ENCODE results near the gene PTX4.

The PTX4 gene

DNA sequence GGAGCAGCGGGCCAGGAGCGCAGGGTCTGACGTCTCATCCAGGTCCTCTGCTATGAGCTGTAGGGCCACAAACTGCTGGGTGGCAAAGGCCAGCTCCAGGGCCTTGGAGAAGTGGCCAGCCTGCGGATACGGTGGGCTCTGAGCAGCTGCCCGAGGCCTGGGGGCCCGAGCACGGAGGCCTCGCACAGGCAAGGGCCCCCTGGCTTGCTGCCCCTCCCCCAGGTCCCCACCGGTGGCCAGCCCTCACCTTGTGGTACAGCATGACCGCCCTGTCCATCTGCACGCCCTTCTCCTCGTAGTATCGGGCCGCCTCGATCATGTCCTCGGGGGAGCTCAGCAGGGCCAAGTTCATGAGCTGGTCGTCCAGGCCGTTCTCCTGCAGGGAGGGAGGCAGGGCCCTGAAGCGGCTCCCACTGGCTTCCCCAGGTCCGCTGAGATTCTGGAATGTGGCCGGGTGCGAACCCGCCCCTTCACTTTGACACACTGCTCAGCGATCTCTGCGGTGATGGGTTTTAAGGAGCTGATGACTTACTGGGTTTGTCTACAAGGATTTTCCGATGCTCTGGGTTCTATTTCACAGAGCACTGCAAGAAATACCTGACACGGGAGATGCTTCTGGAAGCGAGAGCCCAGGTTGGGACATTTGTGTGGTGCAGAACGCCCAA lies 35.0 kb upstream of the PTX4 start:
- no peak for DNase-seq (ENCODE audit: low spot score)

DNA sequence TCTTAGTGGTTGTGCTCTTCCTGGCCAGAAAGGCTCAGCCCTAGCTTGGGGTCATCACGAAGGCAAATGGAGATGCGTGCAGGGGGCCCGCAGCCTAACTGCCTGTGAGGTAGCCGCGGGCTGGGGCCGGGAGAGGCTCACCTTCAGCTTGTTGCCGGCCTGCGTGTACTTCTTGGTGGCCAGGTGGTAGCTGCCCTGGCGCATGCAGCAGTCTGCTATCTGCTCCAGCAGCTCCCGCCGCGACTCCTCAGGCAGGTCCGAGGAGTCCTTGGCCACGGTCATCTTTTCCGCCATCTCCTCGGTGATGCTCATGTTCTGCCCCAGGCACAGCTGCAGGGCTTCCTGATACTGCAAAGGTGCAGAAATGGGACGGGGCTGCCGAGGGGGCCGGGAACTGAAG lies 31.7 kb upstream of the PTX4 start:
- no peak for DNase-seq (ENCODE audit: low spot score)

GRCh38 chr16:1519831-1520230 lies 31.1 kb upstream of the PTX4 start:
- DNase-seq (ENCODE audit: low spot score), result no peak

DNA sequence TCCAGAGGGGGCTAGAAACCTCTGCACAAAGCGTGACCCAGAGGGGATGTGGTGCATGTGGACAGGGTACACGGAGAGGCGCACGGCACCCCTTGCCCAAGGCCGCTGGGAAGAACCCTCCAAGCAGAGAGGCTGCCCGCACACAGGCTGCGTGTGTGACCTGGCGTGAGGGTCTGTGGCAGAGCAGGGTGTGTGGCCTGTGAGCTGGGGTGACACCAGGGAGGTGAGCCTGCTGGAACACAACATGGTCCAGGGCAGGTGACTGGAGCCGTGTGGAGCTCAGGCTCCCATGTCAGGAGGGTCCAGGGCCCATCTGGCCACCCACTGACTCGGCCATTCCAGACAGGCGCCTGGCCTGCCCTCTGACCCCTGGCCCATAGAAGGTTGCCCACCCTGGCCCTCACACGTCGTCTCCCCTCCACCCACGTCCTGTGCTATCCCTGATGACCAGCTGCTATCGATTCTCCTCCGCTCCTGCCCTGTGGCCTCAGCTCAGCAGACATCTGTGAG lies 29.9 kb upstream of the PTX4 start:
- no peak for DNase-seq (ENCODE audit: low spot score)

DNA sequence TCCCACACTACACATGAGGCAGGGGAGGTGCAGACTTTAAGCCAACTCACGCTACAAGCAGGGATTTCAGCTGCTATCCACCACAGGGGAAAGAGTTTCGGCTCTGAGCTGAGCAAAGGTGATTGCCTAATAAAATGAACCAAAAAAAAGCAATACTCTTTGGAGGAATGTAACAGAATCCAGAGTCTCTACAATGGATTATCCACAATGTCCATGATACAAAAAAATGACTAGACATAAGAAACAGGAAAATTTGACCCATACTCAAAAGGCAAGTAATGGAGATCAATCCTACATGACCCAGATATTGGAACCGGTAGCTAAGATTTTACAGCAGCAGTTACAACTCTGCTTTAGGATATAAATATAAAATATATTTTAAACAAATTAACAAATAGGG lies 25.8 kb upstream of the PTX4 start:
- DNase-seq (ENCODE audit: low spot score), result no peak

- no peak for DNase-seq (ENCODE audit: low spot score)
Observed at GRCh38 chr16:1512774-1513173, 24.0 kb upstream of the PTX4 start.

GRCh38 chr16:1511662-1512569 lies 23.2 kb upstream of the PTX4 start:
- DNase-seq (ENCODE audit: low spot score), result no peak

GRCh38 chr16:1510941-1511351 lies 22.2 kb upstream of the PTX4 start:
- no peak for DNase-seq (ENCODE audit: low spot score)

DNA sequence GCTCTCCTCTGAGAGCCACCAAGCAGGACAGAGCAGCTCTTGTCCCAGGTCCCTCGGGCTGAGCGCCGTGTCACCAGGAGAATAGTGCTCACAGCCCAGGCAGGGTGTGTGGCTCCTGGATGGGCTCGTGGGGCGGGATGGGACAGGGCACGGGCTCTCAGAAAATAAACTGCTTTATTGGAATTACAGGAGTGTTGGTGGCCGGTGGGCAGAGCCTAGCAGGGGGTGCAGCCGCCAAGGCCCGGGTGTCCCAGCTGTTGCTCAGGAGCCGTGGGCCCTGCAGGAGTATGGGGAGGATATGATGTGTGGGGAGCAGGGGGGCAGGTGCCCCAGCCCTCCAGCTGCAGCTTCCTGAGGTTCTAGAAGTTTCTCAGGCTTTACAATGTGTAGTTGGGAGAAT lies 21.5 kb upstream of the PTX4 start:
- DNase-seq (ENCODE audit: low spot score), result no peak

DNA sequence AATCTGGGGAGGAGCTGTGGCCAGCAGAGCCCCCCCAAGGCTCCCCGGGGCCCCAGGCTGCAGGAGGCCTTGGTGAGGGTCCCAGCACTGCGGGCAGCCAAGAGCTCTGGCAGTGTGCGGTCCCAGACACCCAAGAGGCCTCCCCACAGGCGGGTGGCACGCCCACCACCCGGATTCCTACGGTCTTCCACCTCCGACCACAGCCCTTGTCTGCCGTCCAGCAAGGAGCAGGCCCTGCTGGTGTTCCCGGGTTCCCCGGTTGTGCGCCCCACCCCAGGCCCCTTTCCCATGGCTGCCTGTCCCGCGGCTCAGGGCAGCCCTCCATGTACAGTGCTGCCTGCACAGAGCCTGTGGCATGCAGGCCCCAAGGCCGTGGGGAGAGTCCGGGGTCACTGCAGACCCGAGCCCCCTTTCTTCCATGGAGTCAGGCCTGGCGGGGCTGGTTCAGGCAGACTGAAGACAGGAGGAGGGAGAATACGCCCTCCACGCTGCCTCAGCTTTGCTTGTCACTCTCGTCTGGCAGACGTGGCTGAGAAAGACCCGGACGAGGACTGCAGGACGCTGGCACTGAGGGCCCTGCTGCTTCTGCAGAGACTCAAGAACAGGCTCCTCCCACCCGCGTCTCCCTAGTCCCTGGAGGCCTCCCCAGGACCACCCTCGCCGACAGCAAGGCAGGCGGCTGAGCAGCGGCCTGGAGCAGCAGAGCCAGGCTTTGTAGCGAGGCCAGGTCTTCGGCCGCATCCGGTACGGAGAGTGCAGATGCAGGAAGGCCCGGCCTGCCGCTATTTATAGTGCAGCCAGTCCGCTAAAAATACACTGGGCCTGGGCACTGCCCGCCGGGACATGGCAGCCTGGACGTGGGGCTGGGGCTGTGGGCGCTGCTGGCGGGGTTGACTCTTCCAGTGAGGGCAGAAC lies 20.8 kb upstream of the PTX4 start:
- DNase-seq (ENCODE audit: low spot score), result no peak

DNA sequence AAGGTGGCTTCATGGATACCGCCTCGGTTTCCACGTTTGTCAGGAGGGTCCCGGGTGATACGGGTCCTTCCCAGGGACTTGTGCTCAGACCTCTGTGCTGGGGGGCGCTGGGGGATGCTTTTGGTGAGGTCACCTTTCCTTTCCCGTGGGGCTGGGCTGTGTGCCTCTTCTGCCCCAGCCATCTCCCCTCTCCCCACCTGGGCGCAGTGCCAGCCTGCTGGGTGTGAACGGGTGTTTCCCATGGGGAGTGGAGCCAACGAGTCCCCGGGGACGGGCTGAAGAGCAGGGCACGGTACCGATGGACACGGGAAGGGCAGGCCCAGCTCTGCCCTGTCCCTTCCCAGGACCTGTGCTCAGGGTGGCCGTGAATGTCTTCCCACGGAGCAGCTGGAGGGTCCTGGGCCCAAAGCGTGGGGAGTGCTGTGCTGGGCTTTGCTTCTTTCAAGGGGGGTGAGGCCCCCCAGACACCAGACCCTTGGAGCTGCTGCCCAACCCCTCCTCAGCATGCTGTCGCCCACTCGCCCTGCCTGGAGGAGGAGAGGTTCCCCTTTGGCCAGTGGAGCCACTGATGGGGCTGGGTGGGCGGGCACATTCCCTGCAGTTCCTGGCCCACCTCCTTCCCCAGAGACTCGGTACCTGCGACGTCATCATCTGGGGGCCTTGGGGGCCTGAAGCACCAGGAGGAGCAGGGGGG lies 19.9 kb upstream of the PTX4 start:
- DNase-seq (ENCODE audit: low spot score), result no peak

DNA sequence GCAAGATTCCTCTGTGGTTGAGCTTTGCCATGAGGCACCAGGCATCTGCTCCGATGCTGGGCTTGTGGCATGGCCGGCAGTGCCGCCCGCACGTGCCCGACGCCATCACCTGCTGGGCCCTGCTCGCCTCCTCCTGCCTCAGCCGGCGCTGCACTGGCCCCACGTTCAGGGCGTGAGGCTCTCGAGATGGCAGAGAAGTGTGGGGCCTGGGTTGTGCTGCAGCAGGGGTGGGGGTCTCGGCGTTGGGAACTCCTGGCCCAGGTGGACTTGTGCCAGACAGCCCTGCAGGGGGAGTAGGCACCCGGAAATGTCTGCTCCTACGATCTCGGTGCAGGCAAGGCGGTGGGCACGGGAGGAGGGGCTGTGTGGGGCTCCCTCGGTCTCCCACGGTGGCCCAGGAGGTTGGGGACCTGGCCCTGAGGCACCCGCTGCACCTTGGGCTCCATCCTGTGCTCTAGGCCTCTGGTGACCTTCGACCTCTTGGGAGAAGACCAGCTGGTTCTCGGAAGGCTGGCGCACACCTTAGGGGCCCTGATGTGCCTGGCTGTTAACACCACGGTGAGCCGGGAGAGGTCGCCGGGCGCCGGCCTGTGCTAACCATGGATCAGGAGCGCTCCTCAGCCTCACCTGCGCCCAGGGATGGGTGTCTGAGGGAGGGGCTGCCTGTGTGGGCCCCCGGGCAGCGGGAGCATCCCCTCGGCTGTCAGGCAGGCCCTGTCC lies 17.9 kb upstream of the PTX4 start:
- no peak for DNase-seq (ENCODE audit: low spot score)

GRCh38 chr16:1505912-1506311 lies 17.2 kb upstream of the PTX4 start:
- DNase-seq (ENCODE audit: low spot score), result no peak

GRCh38 chr16:1505073-1505844 lies 16.5 kb upstream of the PTX4 start:
- DNase-seq (ENCODE audit: low spot score), result no peak

GRCh38 chr16:1503110-1503955 lies 14.6 kb upstream of the PTX4 start:
- DNase-seq (ENCODE audit: low spot score), result no peak

DNA sequence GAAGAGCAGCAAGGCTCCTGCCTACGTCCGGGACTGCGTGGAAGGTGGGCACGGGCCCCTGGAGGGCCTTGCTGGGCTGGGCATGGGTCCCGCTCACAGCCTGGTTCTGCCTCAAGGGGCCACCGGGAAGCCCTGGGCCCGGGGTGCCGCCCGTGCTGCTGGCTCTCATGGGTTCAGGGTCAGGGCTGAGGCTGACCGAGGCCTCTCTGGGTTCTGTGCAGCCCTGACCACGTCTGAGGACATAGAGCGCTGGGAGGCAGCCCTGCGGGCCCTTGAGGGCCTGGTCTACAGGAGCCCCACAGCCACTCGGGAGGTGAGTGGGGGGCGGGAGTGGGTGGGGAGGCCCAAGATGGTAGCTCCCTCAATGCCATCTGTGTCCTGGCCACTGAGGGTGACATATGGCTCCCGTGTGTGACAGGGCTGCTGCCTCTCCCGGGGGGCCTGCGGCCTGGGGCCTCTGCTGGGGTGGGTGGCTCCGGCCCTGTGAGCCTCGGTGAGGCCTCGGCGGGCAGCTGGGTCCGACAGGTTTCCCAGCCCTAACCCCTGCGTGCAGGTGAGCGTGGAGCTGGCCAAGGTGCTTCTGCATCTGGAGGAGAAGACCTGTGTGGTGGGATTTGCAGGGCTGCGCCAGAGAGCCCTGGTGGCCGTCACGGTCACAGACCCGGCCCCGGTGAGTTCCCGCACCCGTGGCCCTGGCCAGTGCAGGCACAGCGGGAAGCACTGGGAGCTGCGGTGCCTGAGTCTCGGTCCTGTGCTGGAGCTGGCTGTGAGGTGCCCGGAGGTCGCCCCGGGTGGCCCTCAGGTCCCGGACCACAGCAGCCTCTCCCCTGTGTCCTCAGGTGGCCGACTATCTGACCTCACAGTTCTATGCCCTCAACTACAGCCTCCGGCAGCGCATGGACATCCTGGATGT lies 13.6 kb upstream of the PTX4 start:
- DNase-seq (ENCODE audit: low spot score), result no peak

DNA sequence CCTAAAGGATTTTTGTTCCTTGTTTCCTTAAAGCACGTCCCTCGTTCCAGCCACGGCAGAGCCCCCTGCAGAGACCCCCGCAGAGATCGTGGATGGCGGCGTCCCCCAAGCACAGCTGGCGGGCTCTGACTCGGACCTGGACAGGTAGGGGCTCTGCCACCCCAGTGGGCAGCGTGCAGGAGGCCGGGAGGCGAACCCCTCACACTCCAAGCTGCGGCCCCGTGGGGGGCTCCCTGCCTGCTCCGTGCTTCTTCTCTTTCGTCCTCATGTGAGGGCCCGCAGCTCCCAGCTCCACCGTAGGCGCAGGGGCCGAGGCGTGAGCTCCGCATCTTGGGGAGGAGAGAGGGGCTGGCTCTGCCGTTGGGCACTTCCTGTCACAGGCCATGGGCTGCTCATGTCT lies 12.9 kb upstream of the PTX4 start:
- DNase-seq (ENCODE audit: low spot score), result no peak

DNA sequence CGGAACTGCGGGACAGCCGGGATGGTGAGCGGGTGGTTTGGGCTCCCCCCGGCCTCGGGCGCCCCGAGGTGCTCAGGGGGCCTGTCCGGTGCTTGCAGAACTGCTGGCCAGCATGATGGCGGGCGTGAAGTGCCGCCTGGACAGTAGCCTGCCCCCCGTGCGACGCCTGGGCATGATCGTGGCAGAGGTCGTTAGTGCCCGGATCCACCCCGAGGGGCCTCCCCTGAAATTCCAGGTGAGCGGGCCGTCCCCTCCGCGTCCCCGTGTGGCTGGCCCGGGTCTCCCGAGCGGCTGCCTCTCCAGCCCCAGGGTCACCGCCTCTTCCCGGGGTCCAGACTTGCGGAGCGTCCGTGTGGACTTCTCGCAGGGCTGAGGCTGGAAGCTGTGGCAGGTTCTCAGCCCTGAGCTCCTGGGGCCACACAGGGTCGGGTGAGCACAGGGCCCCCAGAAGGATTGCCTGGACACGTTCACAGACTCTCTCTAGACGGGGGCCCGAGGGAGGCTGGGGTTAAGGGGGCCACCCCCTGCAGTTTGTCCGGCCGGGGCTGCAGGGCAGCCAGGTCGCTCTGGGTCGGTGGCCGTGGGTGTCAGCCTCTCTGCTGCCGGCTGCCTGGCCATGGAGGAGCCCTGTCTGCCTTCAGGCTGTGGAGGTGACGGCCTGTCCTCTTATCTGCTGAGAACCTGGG lies 11.9 kb upstream of the PTX4 start:
- no peak for DNase-seq (ENCODE audit: low spot score)

All from putamen (tissue), 1 donor.